Prostate gland (tissue), 2 donors: ENCODE data around the gene ZNF775. TPM values are rescaled to one million over a fixed set of nuclear protein-coding genes. Genes with fewer than 3 reads are reported as not detected.

Experiments used
- DNase-seq: peaks from one replicate; pipeline ENCODE4 v3.0.0-alpha.2; 2019; ENCODE audit warnings: low spot score
- H3K27ac ChIP-seq, 2 donors: fragments of 200-600 bp; sonication (generic); 2 replicates each; pipeline ENCODE4 v1.5.1; 2017 to 2019
- H3K27me3 ChIP-seq: fragments of 200-600 bp; sonication (generic); replicated peaks from 2 replicates; pipeline ENCODE4 v1.5.1; 2019; ENCODE audit not compliant: insufficient read depth
- H3K36me3 ChIP-seq, 2 donors: fragments of 200-600 bp; sonication (generic); 1 replicate in 1 of 2; 2 replicates in 1 of 2; pipeline versions ENCODE4 v1.5.1 to v1.8.1; 2017 to 2019
- H3K4me1 ChIP-seq: fragments of 200-600 bp; sonication (generic); replicated peaks from 2 replicates; pipeline ENCODE4 v1.5.1; 2019
- H3K4me3 ChIP-seq, 2 donors: fragments of 200-600 bp; sonication (generic); 2 replicates each; pipeline ENCODE4 v1.5.1; 2017 to 2019
- H3K9me3 ChIP-seq: fragments of 200-600 bp; sonication (generic); 2 replicates; pipeline ENCODE4 v1.5.1; 2017
- POLR2A ChIP-seq: fragments of 450-650 bp; IDR thresholded peaks from one replicate; pipeline ENCODE4 v1.6.1; 2016; ENCODE audit warnings: antibody characterized with exemption, mild to moderate bottlenecking
- POLR2AphosphoS5 ChIP-seq: sonication (generic); formaldehyde crosslinking; IDR thresholded peaks from one replicate; pipeline ENCODE4 v1.6.1; 2017; ENCODE audit warnings: antibody characterized with exemption
- WGBS: methylation state at CpG from one replicate; pipeline ENCODE4 v1.1.5; 2018; 5-methylcytosine and 5-hydroxymethylcytosine counted together
- intact Hi-C: fragments of 100-400 bp; cut with DNase I; formaldehyde crosslinking; loops from one replicate; pipeline ENCODE4 v1.14.2; 2022
- total RNA-seq, 2 donors: library from RNA; depleted of rRNA; stranded (reverse); fragments of >200 nt; gene quantifications; one replicate each; pipeline ENCODE4 v1.1.0, GENCODE V29; 2016
- TF ChIP-seq, protein P1 (sequence below), 4 experiments: fragments of 200-600 bp in 2 of 4; fragments of 450-650 bp in 2 of 4; sonication (generic) in 2 of 4; IDR thresholded peaks; 1 replicate in 3 of 4; 2 replicates in 1 of 4; pipeline ENCODE4 v1.5.1; 2016 to 2019; ENCODE audit warnings: antibody characterized with exemption in 4 of 4, mild to moderate bottlenecking in 2 of 4, moderate library complexity in 2 of 4

Gene ZNF775
- total RNA-seq, 2 donors from 2014 or later = 14.4 to 14.8 TPM

DNA sequence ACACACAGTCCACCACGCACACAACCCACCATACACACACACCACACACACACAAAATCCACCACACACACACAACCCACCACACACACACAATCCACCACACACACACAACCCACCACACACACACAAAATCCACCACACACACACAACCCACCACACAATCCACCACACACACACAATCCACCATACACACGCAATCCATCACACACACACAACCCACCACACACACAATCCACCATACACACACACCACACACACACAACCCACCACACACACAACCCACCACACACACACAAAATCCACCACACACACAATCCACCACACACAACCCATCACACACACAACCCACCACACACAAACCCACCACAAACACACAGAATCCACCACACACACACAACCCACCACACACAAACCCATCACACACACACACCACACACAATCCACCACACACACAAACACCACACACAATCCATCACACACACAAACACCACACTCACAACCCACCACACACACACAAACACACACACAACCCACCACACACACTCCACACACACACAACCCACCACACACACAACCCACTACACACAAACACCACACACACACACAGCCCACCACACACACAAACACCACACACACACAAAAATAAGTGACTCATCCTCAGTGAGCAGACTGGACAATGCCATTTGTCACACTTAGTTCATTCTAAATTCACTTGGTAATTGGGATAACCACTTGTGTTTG is 19.3 kb upstream of the ZNF775 start:
- Histone ChIP-seq H3K9me3 (no peaks in the 10 kb centered on the region), H3K4me1 (no peaks in the 10 kb centered on the region), H3K27ac (no peak overlapping the region), H3K36me3 (no peaks in the 10 kb centered on the region), H3K4me3 (no peak overlapping the region), H3K27me3 (no peaks in the 10 kb centered on the region)
- no peak for TF ChIP-seq POLR2A
- no peak for TF ChIP-seq POLR2AphosphoS5
- TF ChIP-seq, protein P1, sequence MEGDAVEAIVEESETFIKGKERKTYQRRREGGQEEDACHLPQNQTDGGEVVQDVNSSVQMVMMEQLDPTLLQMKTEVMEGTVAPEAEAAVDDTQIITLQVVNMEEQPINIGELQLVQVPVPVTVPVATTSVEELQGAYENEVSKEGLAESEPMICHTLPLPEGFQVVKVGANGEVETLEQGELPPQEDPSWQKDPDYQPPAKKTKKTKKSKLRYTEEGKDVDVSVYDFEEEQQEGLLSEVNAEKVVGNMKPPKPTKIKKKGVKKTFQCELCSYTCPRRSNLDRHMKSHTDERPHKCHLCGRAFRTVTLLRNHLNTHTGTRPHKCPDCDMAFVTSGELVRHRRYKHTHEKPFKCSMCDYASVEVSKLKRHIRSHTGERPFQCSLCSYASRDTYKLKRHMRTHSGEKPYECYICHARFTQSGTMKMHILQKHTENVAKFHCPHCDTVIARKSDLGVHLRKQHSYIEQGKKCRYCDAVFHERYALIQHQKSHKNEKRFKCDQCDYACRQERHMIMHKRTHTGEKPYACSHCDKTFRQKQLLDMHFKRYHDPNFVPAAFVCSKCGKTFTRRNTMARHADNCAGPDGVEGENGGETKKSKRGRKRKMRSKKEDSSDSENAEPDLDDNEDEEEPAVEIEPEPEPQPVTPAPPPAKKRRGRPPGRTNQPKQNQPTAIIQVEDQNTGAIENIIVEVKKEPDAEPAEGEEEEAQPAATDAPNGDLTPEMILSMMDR (IDR thresholded peaks at IDR 0.05) = no peak
- intact Hi-C loops = no loop called here
- DNase-seq = no peak
- 97% methylated on average over 2 of the region's 2 CpGs for WGBS

GRCh38 chr7:150360363-150361058 is 18.6 kb upstream of the ZNF775 start:
- H3K36me3 ChIP-seq = no peaks in the 10 kb centered on the region
- TF ChIP-seq POLR2A (no peak), POLR2AphosphoS5 (no peak)
- TF ChIP-seq, protein P1 (IDR thresholded peaks at IDR 0.05) = no peak
- no peak for DNase-seq
- intact Hi-C loops = no loop called here
- H3K27me3 ChIP-seq = no peaks in the 10 kb centered on the region
- no peaks in the 10 kb centered on the region for H3K4me1 ChIP-seq
- H3K27ac ChIP-seq = no peak overlapping the region
- 55% methylated on average over 5 of the region's 5 CpGs for WGBS
- no peak overlapping the region for H3K4me3 ChIP-seq
- H3K9me3 ChIP-seq = no peaks in the 10 kb centered on the region

DNA sequence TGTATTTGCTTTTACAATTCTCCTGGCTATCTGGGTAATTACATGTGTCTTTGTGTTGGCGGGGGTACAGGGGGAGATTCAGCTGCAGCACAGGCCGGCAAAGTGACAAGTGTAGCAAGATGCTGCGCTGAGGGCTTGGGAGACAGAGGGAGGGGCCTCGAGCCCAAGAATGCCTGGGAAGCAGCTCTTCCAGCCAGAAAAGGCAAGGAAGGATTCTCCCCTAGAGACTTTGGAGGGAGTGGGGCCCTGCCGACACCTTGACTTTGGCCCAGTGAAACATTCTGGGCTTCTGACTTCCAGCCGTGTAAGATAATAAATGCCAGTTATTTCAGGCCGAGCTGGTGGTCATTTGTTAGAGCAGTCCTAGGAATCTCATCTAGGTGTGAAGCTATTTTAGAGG is 17.7 kb upstream of the ZNF775 start:
- DNase-seq = no peak
- TF ChIP-seq, protein P1 (IDR thresholded peaks at IDR 0.05) = no peak
- no peak for TF ChIP-seq POLR2AphosphoS5
- TF ChIP-seq POLR2A = no peak
- intact Hi-C loops = no loop called here
- WGBS = 71% methylated on average over 7 of the region's 7 CpGs
- Histone ChIP-seq H3K27me3 (no peaks in the 10 kb centered on the region), H3K36me3 (no peaks in the 10 kb centered on the region), H3K4me3 (no peak overlapping the region), H3K27ac (no peak overlapping the region), H3K9me3 (no peaks in the 10 kb centered on the region), H3K4me1 (no peaks in the 10 kb centered on the region)

GRCh38 chr7:150361807-150362621 is 17.1 kb upstream of the ZNF775 start:
- TF ChIP-seq, protein P1 (IDR thresholded peaks at IDR 0.05) = no peak
- no peak for TF ChIP-seq POLR2AphosphoS5
- no peak for TF ChIP-seq POLR2A
- no peak for DNase-seq
- Histone ChIP-seq H3K27ac (no peak overlapping the region), H3K4me1 (no peaks in the 10 kb centered on the region), H3K36me3 (no peaks in the 10 kb centered on the region), H3K4me3 (no peak overlapping the region), H3K9me3 (no peaks in the 10 kb centered on the region), H3K27me3 (no peaks in the 10 kb centered on the region)
- intact Hi-C loops = no loop called here
- WGBS = 66% methylated on average over 18 of the region's 18 CpGs
